OCI-LY7 (cell line): ENCODE results near the gene MACROD1.

Experiments used
- CTCF ChIP-seq: fragments of 200-600 bp; sonication (generic); conservative IDR thresholded peaks from 2 replicates; pipeline ENCODE4 v1.5.1; 2014; ENCODE audit warnings: mild to moderate bottlenecking, antibody characterized with exemption, low read length, moderate library complexity, mixed read lengths
- EZH2phosphoT487 ChIP-seq: fragments of 200-600 bp; sonication (generic); IDR thresholded peaks from 2 replicates; pipeline ENCODE4 v1.6.1; 2018; ENCODE audit warnings: low read depth, borderline replicate concordance, mild to moderate bottlenecking, mixed run types, antibody characterized with exemption, low read length, moderate library complexity, mixed read lengths

- TF ChIP-seq CTCF (no peak), EZH2phosphoT487 (no peak)
Measured at GRCh38 chr11:64198511-64198910, 32.6 kb upstream of the MACROD1 start.
